A673 (cell line): ENCODE data around the gene RAB3A. TPM values are rescaled to one million over a fixed set of nuclear protein-coding genes. Genes with fewer than 3 reads are reported as not detected.

Experiments
- BruUV-seq: library from RNA; stranded (reverse); fragments of 400-500 nt; replicated peaks from 2 replicates; lab custom pipeline; 2021; lab: Mats Ljungman, UMichigan
- CTCF ChIA-PET: fragments of 300-600 bp; sonication (Branson Sonifier 250); formaldehyde crosslinking; loops from one replicate; lab custom pipeline; 2022; ENCODE audit warnings: antibody characterized with exemption; lab: Charles Lee
- POLR2A ChIA-PET: fragments of 300-600 bp; sonication (Branson Sonifier 250); formaldehyde crosslinking; loops from one replicate; lab custom pipeline; 2022; ENCODE audit warnings: antibody characterized with exemption; ENCODE audit not compliant: low non-redundant PET; lab: Charles Lee
- DNase-seq: peaks from one replicate; pipeline ENCODE4 v3.0.0-alpha.2; 2015; ENCODE audit warnings: low spot score
- H3K27ac ChIP-seq: fragments of 200-600 bp; sonication (generic); 2 replicates; pipeline ENCODE4 v1.5.1; 2016; ENCODE audit warnings: mixed run types, low read depth, mild to moderate bottlenecking, mixed read lengths, antibody characterized with exemption, low read length; ENCODE audit not compliant: poor library complexity, severe bottlenecking
- H3K27me3 ChIP-seq: fragments of 200-600 bp; sonication (generic); replicated peaks from 2 replicates; pipeline ENCODE4 v1.6.1; 2017; ENCODE audit warnings: mixed run types, low read depth, mild to moderate bottlenecking, mixed read lengths, antibody characterized with exemption, low read length; ENCODE audit not compliant: insufficient read depth, poor library complexity
- H3K36me3 ChIP-seq: fragments of 200-600 bp; sonication (generic); 2 replicates; pipeline ENCODE4 v1.6.1; 2016; ENCODE audit warnings: mixed run types, mild to moderate bottlenecking, mixed read lengths, antibody characterized with exemption, low read length; ENCODE audit not compliant: insufficient read depth, poor library complexity, severe bottlenecking
- H3K4me1 ChIP-seq: fragments of 200-600 bp; sonication (generic); 2 replicates; pipeline ENCODE4 v1.6.1; 2017; ENCODE audit warnings: mixed run types, mild to moderate bottlenecking, mixed read lengths, antibody characterized with exemption, low read length; ENCODE audit not compliant: insufficient read depth, poor library complexity, severe bottlenecking
- H3K4me3 ChIP-seq: fragments of 200-600 bp; sonication (generic); 2 replicates; pipeline ENCODE4 v1.5.1; 2016; ENCODE audit warnings: low read depth, mixed run types, mild to moderate bottlenecking, mixed read lengths, low read length; ENCODE audit not compliant: poor library complexity, severe bottlenecking
- H3K9me3 ChIP-seq: fragments of 200-600 bp; sonication (generic); 2 replicates; pipeline ENCODE4 v1.6.1; 2016; ENCODE audit warnings: mixed run types, low read depth, mild to moderate bottlenecking, mixed read lengths, antibody characterized with exemption, low read length; ENCODE audit not compliant: poor library complexity, severe bottlenecking
- EZH2 ChIP-seq: fragments of 200-600 bp; sonication (generic); IDR thresholded peaks from 2 replicates; pipeline ENCODE4 v1.6.1; 2017; ENCODE audit warnings: borderline replicate concordance, low read depth, mild to moderate bottlenecking, mixed read lengths, antibody characterized with exemption, low read length; ENCODE audit not compliant: poor library complexity, severe bottlenecking
- intact Hi-C: fragments of 100-400 bp; cut with micrococcal nuclease; formaldehyde crosslinking; loops from one replicate; pipeline ENCODE4 v1.10.0; 2022; ENCODE audit not compliant: unreplicated experiment
- total RNA-seq: library from RNA; stranded (reverse); gene quantifications from 2 replicates; pipeline ENCODE4 v1.2.3, GENCODE V29; 2021
- TF ChIP-seq, protein P1 (sequence below): fragments of 300-800, 200-600 bp; sonication (generic); conservative IDR thresholded peaks from 2 replicates; pipeline ENCODE4 v1.5.1; 2017; ENCODE audit warnings: low read depth, mild to moderate bottlenecking, antibody characterized with exemption, low read length, moderate library complexity, mixed read lengths

RAB3A gene
- total RNA-seq, 1 experiment from 2014 or later: 2.9 TPM

DNA sequence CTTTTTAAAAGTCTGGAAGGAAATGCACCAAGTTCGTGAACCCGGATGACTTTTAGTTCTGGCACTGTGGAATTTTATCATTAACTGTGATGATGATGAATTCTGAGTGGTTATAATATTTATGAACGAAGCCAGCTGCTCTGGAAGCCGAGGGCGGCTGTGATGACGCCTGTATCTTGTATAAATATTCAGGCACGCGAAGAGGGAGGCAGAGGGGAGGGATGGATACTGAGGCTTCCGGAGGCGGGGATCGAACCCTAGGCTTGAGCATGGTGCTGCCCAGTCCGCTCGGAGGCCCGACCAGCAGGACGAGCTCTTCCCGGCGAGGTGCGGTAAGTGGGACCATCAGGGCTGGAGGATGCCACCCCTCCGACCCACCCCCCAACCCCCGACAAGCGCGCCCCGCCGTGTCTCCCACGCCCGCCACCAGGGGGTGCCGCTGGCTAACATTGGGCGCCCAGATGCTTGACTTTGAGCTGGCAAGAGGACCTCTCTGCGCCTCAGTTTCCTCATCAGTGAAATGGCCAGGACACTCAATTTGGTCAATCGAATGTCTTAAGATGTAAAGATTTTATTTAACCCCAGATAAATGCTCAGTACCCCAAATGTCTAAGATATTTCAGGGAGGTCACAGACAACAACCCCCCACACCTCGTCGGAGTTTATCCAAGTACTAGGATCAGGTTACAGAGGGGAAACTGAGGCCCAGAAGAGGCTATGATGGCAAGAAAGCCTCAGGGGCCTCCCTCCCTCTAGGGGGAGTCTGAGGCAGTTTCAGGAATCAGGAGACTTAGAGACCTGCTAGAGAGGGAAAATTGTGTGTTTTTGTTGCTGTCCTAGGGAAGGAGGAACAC, 4.5 kb upstream of the RAB3A start:
- ChIA-PET CTCF (interaction anchor here (0.6 to 2.3 kb wide), 17 partner anchors 11 to 1168 kb away, joined by 3 to 45 read pairs (median 5); no protein-coding TSS in a partner anchor), POLR2A (interaction anchor here (0.6 kb wide), 1 partner anchor 199 kb away, joined by 3 read pairs; no protein-coding TSS in a partner anchor)
- Histone ChIP-seq H3K4me1 (peaks cover 8% of the 10 kb centered on the region), H3K36me3 (no peaks in the 10 kb centered on the region), H3K27me3 (no peaks in the 10 kb centered on the region), H3K27ac (no peak overlapping the region), H3K9me3 (no peaks in the 10 kb centered on the region), H3K4me3 (no peak overlapping the region)
- intact Hi-C loops: loop anchor here (2.0 kb wide), 1 partner anchor 44 kb away; no protein-coding TSS in a partner anchor
- no TSS peak for BruUV-seq
- peak; percentile 61 for DNase-seq
- no peak for TF ChIP-seq EZH2
- TF ChIP-seq, protein P1, sequence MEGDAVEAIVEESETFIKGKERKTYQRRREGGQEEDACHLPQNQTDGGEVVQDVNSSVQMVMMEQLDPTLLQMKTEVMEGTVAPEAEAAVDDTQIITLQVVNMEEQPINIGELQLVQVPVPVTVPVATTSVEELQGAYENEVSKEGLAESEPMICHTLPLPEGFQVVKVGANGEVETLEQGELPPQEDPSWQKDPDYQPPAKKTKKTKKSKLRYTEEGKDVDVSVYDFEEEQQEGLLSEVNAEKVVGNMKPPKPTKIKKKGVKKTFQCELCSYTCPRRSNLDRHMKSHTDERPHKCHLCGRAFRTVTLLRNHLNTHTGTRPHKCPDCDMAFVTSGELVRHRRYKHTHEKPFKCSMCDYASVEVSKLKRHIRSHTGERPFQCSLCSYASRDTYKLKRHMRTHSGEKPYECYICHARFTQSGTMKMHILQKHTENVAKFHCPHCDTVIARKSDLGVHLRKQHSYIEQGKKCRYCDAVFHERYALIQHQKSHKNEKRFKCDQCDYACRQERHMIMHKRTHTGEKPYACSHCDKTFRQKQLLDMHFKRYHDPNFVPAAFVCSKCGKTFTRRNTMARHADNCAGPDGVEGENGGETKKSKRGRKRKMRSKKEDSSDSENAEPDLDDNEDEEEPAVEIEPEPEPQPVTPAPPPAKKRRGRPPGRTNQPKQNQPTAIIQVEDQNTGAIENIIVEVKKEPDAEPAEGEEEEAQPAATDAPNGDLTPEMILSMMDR: peak; percentile 68

DNA sequence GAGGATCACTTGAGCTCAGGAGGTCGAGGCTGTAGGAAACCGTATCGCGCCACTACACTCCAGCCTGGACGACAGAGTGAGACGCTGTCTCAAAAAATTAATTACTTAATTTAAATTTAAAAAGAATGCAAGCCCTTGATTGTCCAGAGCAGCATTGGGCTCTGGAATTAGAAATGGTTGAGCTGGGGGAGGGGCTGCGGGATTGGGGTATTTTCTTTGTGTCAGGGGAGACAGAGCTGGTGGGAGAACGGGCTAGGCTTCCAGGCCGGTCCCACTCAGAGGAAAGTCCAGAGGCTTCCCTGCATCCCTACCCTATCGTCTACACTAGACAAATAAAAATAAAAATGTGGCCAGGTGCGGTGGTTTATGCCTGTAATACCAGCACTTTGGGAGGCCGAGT, 2.2 kb upstream of the RAB3A start:
- BruUV-seq: no TSS peak
- Histone ChIP-seq H3K4me1 (peaks cover 12% of the 10 kb centered on the region), H3K36me3 (no peaks in the 10 kb centered on the region), H3K9me3 (no peaks in the 10 kb centered on the region), H3K27ac (no peak overlapping the region), H3K4me3 (no peak overlapping the region), H3K27me3 (no peaks in the 10 kb centered on the region)
- intact Hi-C loops: no loop called here
- TF ChIP-seq, protein P1: no peak
- TF ChIP-seq EZH2: no peak
- POLR2A ChIA-PET: no interaction called here
- CTCF ChIA-PET: interaction anchor here (2.3 kb wide), 1 partner anchor 46 kb away, joined by 6 read pairs; no protein-coding TSS in a partner anchor
- DNase-seq: no peak

DNA sequence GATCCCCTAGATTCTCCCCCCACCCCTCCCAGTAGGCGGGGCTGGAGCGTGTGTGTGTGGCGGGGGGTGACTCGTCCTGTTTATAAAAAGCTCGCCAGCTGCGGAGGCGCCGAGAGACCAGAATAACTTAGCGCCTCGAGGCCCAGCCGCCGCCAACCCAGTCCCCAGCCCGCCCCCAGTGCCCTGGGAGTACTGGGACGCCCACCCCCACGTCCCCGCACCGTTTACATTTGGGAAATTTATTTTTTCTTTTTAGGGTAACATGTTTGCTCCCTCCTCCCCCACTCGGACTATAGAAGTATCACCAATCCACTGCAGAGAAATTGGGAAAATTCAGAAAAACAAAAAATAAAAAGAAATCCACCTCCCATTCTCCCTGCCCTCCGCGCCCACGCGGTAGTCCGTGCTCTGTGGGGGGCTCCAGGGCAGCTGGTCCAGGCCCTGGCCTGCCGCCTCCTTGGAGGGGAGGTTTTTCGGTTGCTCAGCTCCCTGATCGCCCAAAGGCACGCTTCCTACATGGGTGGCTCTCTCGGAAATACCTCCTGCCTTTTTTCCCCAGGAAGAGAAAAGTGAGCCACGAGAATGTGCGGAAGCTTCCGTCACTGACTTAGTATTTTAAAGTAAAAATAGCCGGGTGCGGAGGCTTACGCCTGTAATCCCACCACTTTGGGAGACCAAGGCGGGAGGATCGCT, 1.5 kb upstream of the RAB3A start:
- Histone ChIP-seq H3K36me3 (no peaks in the 10 kb centered on the region), H3K4me1 (peaks cover 12% of the 10 kb centered on the region), H3K4me3 (peak overlapping the region; percentile 60), H3K27ac (peak overlapping the region; percentile 86), H3K27me3 (no peaks in the 10 kb centered on the region), H3K9me3 (no peaks in the 10 kb centered on the region)
- peak; percentile 68 for DNase-seq
- intact Hi-C loops: no loop called here
- no TSS peak for BruUV-seq
- POLR2A ChIA-PET: no interaction called here
- CTCF ChIA-PET: interaction anchor here (2.3 kb wide), 1 partner anchor 46 kb away, joined by 6 read pairs; no protein-coding TSS in a partner anchor
- TF ChIP-seq EZH2: no peak
- TF ChIP-seq, protein P1: no peak
